CD4-positive, alpha-beta T cell treated with Interleukin-1 beta for 1 hour (primary cell): Measurements from ENCODE around the gene C18orf63.

Source experiments
- DNase-seq, 2 donors: peaks; one replicate each; pipeline ENCODE4 v3.0.0-alpha.2; 2020 to 2022

The C18orf63 gene

DNA sequence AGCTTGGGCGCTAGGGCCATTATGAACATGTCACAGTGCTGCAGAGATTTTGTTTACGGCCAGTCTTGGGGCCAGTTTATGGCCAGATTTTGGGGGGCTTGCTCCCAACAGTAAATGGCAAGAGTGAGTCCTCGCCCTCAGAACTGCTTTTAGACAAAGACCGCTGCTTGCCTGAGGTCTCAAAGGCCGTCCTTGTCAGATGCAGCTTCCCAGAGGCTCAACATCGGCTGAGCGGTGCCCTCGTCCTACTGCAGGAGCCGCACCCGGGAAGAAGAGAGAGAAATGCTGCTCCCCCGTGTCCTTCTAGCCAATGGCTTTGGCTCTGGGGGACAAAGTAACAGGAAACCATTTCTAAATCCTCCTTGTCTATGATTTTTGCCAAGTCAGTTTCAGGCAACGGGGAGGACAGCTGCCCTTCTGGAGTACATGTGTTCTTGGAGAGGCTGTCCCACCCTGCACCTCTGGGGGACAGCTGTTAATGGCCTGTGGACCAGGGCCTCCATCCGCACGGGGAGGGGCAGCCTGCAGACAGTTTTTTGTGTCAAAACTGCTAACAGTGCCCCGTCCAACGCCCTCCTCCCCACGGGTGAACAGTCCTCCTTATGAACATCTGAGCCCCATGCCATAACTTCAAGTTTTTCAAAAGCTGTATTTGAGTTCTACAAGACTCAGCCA lies 66.1 kb downstream of the C18orf63 start:
- no peak for DNase-seq

DNA sequence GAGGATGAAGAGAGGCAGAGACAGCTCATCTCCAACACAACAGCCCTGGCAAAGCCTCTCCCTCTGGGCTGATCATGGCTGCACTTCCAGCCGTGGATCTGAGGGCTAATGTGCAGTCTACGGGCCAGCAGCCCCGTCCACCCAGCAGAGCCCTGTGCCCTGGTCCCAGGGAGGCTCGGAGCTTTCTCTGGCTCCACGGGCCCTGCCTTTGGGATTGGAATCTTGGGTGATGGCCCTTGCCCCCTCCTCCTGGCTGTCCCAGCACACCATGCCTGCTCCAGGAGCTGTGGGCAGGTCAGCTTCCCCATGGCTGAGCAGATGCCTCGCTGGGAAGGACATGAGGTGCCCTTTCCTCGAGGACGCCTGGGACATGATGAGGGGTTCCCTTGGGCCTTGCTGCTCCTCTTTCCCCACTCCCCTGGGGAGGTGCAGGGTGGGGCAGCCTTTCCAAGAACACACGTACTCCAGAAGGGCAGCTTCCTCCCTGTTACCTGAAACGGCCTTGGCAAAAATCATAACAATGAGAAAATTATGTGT lies 66.9 kb downstream of the C18orf63 start:
- no peak for DNase-seq

- DNase-seq: no peak
Observed at GRCh38 chr18:74387383-74387782, 71.7 kb downstream of the C18orf63 start.

DNA sequence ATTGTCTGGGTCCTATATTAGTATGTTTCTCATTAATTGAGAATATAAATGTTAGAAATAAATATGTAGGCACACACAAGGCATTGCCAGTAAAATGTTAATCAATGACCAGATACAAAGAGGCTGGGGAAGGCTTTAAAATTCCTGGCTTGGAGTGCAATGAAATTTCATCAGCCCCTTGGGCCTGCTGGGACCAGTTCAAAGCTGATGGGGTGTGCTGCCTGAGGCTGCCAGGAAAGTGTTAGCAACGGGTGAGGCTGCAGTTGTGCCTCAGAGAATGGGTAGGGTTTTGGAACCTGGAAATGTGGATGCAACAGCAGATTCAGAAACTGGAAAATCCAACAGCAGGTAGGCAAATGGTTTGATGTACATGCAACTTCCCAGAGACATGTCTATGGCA lies 72.6 kb downstream of the C18orf63 start:
- DNase-seq: no peak

GRCh38 chr18:74389171-74389927 lies 73.7 kb downstream of the C18orf63 start:
- no peak for DNase-seq

DNA sequence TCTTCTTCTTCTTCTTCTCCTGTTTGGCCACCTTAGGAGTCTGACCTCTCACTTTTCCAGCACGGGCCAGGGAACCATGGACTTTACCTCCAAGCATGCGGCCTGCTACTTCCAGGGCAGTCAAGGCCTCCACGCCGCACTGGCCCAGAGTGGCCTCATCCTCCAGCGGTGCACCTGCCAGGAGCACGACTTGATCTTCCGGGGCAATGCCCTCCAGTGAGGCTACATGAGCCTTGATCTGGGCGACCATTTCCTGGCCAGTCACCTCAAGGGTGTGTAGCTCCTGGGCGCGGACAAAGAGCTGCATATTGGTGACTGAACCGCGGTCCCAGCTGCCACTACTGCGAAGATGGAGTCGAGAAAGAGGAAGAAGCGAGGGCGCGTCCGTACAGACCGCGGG lies 74.4 kb downstream of the C18orf63 start:
- no peak for DNase-seq

- DNase-seq: no peak
Observed at GRCh38 chr18:74390900-74391299, 75.3 kb downstream of the C18orf63 start.

DNA sequence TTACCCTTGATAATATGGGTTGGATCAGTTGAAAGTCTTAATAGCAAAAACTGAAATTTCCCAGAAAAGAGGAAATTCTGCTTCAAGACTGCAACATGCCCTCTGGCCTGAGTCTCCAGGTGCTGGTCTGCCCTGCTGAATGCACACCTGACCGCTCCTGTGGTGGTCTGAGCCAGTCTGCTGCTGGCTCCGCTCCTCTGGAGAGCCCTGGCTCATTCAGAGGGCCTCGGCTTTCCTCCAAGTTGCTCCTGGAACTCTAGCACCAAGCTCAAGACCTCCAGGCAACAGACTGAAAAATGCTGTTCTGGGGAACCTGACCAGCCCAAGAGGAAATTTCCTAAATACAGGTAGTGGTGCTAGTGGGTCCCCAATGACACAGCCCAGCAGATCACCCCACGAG lies 76.7 kb downstream of the C18orf63 start:
- no peak for DNase-seq

DNA sequence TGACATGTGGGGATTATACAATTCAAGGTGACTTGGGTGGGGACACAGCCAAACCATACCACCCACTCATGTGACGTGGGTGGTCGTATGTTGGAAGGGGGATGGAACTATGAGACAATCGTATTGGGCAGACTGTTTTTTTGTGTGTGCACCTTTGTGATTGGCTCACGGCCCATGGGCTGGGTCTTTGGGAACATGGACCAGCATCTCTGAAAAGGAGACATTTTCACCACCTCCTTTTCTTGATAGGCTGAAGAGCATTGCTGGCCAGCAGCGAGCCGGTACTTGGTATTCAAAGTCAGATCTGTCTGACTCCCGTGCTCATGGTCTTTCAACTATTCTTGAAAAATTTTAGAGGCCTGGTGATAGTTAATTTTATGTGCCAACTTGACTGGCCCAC lies 79.4 kb downstream of the C18orf63 start:
- DNase-seq: no peak

DNA sequence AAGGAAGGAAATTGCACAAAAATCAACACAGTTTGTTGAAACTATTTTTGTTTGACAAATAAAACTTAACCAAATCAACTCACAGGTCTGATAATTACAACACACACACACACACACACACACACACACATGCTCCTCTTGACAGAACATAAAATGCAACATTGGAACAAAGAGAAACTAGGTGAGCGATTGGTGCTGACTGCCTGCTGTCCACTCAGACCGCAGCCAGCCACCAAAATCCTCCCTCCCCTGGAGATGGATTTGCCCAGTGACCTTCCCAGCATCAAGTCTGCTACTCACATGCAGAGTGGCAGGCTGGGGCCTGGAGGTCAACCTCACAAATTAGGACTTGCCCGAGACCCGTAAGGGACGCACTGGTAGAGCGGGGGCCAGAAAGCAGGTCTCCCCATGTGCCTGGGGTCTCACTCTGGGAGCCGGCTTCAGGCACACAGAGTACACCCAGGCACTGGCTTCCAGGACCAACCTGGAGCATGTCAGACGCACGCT lies 80.1 kb downstream of the C18orf63 start:
- no peak for DNase-seq

- no peak for DNase-seq
Observed at GRCh38 chr18:74396171-74397169, 80.8 kb downstream of the C18orf63 start.

GRCh38 chr18:74397572-74397971 lies 81.9 kb downstream of the C18orf63 start:
- no peak for DNase-seq

- DNase-seq: no peak
Observed at GRCh38 chr18:74399091-74399887, 83.7 kb downstream of the C18orf63 start.

- DNase-seq: no peak
Observed at GRCh38 chr18:74400813-74401212, 85.2 kb downstream of the C18orf63 start.

DNA sequence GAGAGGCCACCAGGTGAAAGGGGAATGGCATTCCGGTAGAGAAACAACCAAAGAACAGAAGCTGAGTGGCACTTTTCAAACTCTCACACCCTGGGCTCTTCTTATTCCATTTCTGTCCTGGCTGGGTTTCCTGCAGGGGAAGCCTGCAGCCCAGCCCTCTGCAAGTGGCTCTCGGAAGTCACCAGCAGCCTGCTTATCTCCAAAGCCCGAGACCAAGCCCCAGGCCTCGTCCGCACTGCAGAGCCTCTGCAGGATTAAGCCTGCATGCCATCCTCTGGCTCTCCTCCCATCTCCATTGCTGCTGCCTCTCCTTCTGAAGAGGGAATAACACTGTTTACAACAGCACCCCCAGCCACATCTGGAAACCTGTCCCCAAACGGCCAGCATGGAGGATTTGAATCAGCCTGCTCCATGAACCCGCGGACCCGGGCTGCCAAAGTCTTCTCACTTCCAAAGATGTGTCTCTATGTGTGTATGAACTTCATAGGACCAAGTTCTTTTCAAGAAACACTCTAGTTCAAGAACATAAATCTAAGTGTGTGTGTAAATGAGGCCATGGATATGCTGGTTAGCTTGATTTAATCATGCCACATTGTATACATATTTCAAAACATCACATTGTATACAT lies 87.3 kb downstream of the C18orf63 start:
- DNase-seq: no peak

DNA sequence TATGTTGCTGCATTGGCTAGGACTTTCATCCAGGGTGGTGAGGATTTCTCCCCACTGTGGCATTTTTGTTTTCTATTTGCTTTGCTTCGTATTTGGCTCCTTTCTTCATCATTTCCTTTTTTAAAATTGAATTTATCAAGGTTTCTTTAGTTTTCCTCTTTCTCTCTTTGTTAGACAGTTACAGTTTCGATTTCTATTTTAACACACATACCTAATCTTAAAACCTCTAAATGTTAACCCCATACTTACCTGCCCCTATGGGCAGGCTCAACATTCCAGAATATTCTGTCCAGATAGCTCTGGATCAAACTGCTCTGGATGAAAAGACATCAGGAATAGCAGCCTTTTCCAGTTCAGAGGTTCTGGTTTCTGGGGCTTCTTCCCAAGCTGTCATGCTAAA lies 92.2 kb downstream of the C18orf63 start:
- DNase-seq: no peak
